ENCODE results near the gene TRIM15. TPM values are rescaled to one million over a fixed set of nuclear protein-coding genes. Genes with fewer than 3 reads are reported as not detected.
"Not testable (repeated sequence)": the region's sequence is repeated elsewhere in the genome, so short reads cannot be mapped to it uniquely, and the experiment has no call there.

TRIM15 gene
- under 1 TPM in 4 of 6 donors, not detected in 2; 0.12 to 0.35 (median 0.20) TPM for total RNA-seq
- under 1 TPM in 1 of 2 donors, not detected in 1; 0.16 TPM for polyA plus RNA-seq

DNA sequence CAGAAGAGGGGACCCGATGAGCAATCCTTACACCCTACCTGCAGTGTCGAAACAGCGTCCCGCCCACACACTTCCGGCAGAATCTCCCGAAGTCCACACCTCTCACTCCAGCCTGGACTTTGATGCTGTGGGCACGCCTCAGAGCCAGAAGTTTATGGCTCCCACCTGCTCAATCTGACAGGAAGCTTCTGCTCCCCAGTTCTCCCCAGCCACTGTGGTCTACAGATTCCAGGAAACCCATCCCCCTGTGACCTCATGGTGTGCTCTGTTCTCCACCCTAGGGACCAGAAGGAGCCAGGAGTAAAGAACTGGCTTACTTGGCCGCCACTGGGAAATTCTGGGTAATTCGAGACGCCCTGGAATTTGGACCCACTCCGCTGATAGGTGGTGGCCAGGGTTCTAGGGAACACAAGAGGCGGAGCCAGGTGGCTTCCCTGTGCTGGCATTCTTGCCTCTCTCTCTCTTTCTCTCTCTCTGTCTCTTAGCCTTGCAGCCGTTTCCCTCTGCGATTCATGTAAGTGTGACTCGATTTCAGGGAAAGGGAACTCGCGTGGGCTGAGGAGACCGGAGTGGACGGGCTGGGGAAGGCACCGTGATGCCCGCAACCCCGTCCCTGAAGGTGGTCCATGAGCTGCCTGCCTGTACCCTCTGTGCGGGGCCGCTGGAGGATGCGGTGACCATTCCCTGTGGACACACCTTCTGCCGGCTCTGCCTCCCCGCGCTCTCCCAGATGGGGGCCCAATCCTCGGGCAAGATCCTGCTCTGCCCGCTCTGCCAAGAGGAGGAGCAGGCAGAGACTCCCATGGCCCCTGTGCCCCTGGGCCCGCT, at the start of gene TRIM15:
Gene TRIM15, plus strand, starts transcription at position 457 of the 828 bp plus-strand sequence. Its CDS starts 139 bp downstream, at position 596.
- Histone ChIP-seq H3K27me3 (no peaks in the 10 kb centered on the region), H3K36me3 (no peaks in the 10 kb centered on the region), H3K27ac (no peak within 1 kb of the TSS), H3K4me1 (no peaks in the 10 kb centered on the region), H3K9me3 (no peaks in the 10 kb centered on the region), H3K4me3 (no peak within 1 kb of the TSS)
- WGBS, 2 donors: 64 to 72% methylated on average over 29 to 31 of the region's 31 CpGs
- TF ChIP-seq, protein P1, sequence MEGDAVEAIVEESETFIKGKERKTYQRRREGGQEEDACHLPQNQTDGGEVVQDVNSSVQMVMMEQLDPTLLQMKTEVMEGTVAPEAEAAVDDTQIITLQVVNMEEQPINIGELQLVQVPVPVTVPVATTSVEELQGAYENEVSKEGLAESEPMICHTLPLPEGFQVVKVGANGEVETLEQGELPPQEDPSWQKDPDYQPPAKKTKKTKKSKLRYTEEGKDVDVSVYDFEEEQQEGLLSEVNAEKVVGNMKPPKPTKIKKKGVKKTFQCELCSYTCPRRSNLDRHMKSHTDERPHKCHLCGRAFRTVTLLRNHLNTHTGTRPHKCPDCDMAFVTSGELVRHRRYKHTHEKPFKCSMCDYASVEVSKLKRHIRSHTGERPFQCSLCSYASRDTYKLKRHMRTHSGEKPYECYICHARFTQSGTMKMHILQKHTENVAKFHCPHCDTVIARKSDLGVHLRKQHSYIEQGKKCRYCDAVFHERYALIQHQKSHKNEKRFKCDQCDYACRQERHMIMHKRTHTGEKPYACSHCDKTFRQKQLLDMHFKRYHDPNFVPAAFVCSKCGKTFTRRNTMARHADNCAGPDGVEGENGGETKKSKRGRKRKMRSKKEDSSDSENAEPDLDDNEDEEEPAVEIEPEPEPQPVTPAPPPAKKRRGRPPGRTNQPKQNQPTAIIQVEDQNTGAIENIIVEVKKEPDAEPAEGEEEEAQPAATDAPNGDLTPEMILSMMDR (IDR thresholded peaks at IDR 0.05): no peak
- intact Hi-C loops (cut with DNase I): no loop called here
- DNase-seq (no peak), ATAC-seq (peak in 3 of 4 donors; percentile 28 to 65 (median 63)), FAIRE-seq (no peak)

DNA sequence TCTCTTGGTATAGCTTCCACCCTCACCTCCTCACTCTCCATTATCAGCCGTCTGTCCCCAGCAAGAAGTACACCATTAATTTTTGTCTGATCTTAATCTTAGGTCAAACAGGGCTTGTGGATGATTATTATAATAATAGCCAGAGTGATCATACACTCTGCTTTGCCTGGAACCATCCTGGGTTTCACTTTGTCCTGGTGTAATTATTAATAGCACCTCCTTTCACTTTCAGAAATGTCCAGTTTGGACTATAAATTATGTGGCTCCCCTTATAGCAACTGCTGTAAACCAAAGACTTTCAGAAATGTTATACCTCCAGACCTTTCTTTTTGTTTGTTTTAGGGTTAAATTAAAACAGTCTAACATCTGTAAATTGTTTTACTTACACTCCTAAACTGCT, 49.5 kb upstream of the TRIM15 start:
- Histone ChIP-seq H3K9me3 (no peaks in the 10 kb centered on the region), H3K36me3 (no peaks in the 10 kb centered on the region), H3K27me3 (peaks cover 0 to 16% (median 9%) of the 10 kb centered on the region in 4 donors), H3K4me1 (no peaks in the 10 kb centered on the region), H3K27ac (no peak overlapping the region), H3K4me3 (no peak overlapping the region)
- WGBS, 2 donors: 24 to 29% methylated on average over 1 of the region's 1 CpG
- intact Hi-C loops (cut with DNase I): no loop called here
- FAIRE-seq (no peak), DNase-seq (no peak), ATAC-seq (peak in 1 of 4 donors; percentile 21)
- TF ChIP-seq, protein P1 (IDR thresholded peaks at IDR 0.05): no peak

DNA sequence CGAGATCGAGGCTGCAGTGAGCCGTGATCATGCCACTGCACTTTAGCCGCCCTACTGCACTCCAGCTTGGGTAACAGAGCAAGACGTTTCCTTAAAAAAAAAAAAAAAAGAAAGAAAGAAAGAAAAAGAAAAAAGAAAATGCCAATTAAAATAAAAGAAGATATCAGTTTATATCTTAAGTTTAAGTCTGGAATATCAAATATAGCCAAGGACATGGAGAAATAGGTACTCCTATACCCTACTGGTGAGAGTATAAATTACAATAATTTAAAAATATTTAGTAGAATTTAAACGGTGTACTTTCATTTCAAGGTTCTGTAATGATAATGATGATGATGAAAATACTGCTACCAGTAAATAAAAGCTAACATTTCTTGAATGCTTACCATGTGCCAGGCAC, 46.6 kb upstream of the TRIM15 start:
- Histone ChIP-seq H3K27ac (no peak overlapping the region), H3K27me3 (peaks cover 0 to 10% (median 2%) of the 10 kb centered on the region in 4 donors), H3K36me3 (no peaks in the 10 kb centered on the region), H3K4me3 (no peak overlapping the region), H3K9me3 (no peaks in the 10 kb centered on the region), H3K4me1 (no peaks in the 10 kb centered on the region)
- FAIRE-seq (no peak), DNase-seq (no peak), ATAC-seq (no peak)
- WGBS, 2 donors: 67 to 72% methylated on average over 6 of the region's 6 CpGs
- TF ChIP-seq, protein P1 (IDR thresholded peaks at IDR 0.05): peak in 1 of 4 donors; percentile 11
- intact Hi-C loops (cut with DNase I): no loop called here

DNA sequence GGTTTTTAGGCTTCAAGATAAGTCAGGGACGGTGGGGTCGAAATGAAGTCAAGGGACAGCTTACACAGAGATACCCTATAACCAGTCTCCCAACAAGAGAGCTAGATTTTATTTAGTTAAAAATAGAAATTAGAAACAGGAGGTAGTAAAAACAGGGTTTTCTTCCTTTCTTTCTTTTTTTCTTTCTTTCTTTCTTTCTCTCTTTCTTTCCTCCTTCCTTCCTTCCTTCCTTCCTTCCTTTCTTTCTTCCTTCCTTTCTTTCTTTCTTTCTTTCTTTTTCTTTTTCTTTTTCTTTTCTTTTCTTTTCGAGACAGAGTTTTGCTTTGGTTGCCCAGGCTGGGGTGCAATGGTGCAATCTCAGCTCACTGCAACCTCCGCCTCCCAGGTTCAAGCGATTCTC, 44.7 kb upstream of the TRIM15 start:
- H3K36me3 ChIP-seq; H3K9me3 ChIP-seq; H3K4me3 ChIP-seq; H3K4me1 ChIP-seq; ATAC-seq; H3K27ac ChIP-seq; H3K27me3 ChIP-seq; FAIRE-seq; intact Hi-C loops (cut with DNase I); DNase-seq: not testable (repeated sequence)
- WGBS, 2 donors: 79 to 81% methylated on average over 5 of the region's 5 CpGs

DNA sequence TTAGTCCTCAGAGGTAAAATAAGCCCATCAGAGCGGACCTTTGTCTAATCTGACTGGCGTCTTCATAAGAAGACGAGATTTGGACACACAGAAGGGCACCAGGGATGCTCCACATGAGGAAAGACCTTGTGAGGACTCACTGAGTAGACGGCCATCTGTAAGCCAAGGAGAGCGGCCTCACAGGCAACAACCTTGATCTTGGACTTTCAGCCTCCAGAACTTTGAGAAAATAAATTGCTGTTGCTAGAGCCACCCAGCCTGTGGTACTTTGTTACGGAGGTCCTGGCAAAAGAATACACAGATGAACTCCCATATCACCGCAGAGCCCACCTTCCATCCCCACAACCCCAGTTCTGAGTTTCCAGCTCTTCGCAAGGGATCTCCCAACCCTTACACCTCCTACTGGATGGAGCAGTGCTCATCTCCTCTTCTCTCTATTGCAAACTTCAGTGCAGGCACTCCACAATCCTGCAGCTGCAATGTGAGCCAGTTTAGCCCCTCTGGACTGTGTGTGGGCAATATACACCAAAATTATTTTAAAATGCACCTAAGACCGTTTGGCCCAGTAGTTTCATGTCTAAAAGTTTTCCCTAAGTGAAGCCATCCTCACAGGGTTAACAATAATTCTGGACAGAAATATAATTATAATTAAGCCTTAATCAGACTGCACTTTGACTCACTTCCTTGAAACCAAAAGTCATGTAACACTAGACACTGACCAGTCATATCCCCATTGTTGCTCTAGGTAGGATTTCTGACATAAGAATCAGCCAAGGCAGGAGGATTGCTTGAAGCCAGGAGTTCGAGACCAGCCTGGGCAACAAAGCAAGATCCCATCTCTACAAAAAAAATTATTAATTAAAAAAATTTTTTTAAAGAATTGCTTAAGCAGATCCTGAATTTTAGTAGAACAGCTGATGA, 41.6 kb upstream of the TRIM15 start:
- Histone ChIP-seq H3K9me3 (no peaks in the 10 kb centered on the region), H3K4me1 (no peaks in the 10 kb centered on the region), H3K27me3 (peaks cover 0 to 5% (median under 1%) of the 10 kb centered on the region in 4 donors), H3K27ac (no peak overlapping the region), H3K36me3 (no peaks in the 10 kb centered on the region), H3K4me3 (no peak overlapping the region)
- intact Hi-C loops (cut with DNase I): no loop called here
- 60 to 69% methylated on average over 10 of the region's 10 CpGs for WGBS, 2 donors
- DNase-seq: no peak
- TF ChIP-seq, protein P1 (IDR thresholded peaks at IDR 0.05): no peak
- no peak for ATAC-seq
- no peak for FAIRE-seq
